ENCODE measurements around the gene DTWD1.

DNA sequence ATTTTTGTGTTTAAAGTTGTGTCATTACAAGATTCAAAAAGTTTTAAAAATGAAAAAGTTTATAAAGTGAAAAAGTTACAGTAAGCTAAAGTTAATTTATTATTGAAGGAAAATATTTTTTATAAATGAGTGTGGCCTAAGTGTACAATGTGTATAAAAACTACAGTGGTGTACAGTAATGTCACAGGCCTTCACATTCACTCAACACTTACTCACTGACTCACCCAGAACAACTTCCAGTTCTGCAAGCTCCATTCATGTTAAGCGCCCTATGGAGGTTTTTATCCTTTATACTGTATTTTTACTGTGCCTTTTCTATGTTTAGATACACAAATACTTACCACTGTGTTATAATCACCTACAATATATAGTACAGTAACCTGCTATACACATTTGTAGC is 76.3 kb downstream of the DTWD1 start:
- TF ChIP-seq ZNF232 (CRISPR knock-in tag; IDR thresholded peaks at IDR 0.05) (no peak), TCF7 (CRISPR knock-in tag; IDR thresholded peaks at IDR 0.05; ENCODE audit: low read depth) (no peak)
- TF ChIP-seq, protein P1, sequence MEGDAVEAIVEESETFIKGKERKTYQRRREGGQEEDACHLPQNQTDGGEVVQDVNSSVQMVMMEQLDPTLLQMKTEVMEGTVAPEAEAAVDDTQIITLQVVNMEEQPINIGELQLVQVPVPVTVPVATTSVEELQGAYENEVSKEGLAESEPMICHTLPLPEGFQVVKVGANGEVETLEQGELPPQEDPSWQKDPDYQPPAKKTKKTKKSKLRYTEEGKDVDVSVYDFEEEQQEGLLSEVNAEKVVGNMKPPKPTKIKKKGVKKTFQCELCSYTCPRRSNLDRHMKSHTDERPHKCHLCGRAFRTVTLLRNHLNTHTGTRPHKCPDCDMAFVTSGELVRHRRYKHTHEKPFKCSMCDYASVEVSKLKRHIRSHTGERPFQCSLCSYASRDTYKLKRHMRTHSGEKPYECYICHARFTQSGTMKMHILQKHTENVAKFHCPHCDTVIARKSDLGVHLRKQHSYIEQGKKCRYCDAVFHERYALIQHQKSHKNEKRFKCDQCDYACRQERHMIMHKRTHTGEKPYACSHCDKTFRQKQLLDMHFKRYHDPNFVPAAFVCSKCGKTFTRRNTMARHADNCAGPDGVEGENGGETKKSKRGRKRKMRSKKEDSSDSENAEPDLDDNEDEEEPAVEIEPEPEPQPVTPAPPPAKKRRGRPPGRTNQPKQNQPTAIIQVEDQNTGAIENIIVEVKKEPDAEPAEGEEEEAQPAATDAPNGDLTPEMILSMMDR (IDR thresholded peaks at IDR 0.05): no peak

Measured in WTC11 (cell line).